GM12864 (cell line): ENCODE results near the gene MICB.
"Not testable (repeated sequence)": the region's sequence is repeated elsewhere in the genome, so short reads cannot be mapped to it uniquely, and the experiment has no call there.

Experiments
- DNase-seq: peaks from one replicate; pipeline ENCODE4 v3.0.0-alpha.2; 2011; ENCODE audit warnings: low read depth
- H3K4me3 ChIP-seq: 2 replicates; pipeline ENCODE4 v1.5.1; 2011; ENCODE audit warnings: mild to moderate bottlenecking, low read depth, low read length, control low read depth
- TF ChIP-seq, protein P1 (sequence below): IDR thresholded peaks from 2 replicates; pipeline ENCODE4 v1.5.1; 2011; ENCODE audit warnings: low read depth, mild to moderate bottlenecking, moderate library complexity, low read length, control low read depth, inconsistent platforms; ENCODE audit errors: missing control alignments

The MICB gene

DNA sequence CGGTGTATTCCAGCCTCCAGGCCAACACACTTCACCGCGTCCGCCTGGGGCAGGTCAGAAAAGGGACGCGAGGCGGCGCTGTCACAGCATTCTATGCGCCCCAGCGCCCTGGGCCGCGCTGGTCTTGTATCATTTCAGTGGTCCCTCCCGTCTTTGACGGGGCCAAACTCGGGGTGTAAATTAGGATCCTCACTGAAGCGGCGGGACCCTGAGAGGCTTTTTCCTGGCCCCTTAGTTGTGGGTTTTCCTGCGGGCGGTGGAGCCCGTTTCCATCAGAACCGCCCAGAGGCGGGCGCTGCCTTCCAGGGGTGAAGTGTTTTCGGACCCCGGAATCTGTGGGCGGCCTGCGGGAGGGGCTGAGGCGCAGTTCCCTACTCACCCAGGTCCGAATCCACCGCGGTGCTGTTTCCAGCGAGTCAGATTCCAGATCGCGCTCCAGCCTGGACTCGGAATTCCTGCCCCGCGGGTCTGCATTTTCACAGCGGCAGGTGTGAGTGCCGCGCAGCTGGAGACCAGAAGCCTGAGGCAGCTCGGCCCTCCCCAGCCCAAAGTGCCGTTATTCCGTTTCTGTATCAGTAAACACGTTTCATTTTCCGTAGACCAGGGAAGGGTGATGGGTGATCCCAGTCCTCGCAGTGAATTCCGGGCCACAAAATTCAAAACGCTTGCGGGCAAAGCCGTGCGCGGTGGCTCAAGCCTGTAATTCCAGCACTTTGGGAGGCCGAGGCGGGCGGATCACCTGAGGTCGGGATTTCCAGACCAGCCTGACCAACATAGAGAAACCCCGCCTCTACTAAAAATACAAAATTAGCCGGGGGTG is 3.9 kb upstream of the MICB start:
- DNase-seq, result no peak
- TF ChIP-seq, protein P1, sequence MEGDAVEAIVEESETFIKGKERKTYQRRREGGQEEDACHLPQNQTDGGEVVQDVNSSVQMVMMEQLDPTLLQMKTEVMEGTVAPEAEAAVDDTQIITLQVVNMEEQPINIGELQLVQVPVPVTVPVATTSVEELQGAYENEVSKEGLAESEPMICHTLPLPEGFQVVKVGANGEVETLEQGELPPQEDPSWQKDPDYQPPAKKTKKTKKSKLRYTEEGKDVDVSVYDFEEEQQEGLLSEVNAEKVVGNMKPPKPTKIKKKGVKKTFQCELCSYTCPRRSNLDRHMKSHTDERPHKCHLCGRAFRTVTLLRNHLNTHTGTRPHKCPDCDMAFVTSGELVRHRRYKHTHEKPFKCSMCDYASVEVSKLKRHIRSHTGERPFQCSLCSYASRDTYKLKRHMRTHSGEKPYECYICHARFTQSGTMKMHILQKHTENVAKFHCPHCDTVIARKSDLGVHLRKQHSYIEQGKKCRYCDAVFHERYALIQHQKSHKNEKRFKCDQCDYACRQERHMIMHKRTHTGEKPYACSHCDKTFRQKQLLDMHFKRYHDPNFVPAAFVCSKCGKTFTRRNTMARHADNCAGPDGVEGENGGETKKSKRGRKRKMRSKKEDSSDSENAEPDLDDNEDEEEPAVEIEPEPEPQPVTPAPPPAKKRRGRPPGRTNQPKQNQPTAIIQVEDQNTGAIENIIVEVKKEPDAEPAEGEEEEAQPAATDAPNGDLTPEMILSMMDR, result peak; percentile 88
- peak overlapping the region; percentile 70 for H3K4me3 ChIP-seq

DNA sequence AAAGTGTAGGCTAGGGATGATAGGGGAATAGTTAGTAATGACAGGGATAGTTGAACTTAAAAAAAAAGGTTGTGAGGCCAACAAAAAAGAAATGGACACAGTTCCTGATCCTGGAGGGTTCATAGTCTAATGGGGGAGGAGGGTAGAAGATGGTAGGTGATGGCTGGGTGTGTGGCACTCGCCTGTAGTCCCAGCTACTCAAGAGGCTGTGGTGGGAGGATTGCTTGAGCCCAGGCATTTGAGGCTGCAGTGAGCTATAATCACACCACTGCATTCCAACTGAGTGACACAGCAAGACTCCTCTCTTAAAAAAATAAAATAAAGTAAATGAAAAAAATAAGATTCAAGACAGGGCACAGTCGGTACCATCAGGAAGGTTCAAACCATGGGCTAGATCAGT is 2.4 kb upstream of the MICB start:
- peak overlapping the region; percentile 70 for H3K4me3 ChIP-seq
- TF ChIP-seq, protein P1, result no peak
- no peak for DNase-seq

DNA sequence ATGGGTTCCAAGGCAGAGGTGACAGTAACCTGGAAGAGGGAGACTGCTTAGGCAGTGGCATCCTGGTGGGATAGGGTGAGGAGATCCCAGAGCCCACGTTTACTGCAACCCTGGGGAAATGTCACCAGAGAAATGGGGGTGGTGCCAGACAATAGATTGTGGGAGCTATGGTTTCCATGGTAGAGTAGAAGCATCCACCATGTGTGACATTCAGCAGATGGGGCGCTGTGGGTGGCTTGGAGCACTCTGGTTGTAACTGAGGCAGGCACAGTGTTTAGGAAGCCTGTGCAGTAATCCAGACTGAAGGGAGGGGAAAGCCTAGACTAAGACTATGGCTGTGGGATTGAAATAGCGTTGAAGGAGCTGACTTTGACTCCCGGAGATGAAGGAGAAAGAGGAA is 1.1 kb upstream of the MICB start:
- peak overlapping the region; percentile 70 for H3K4me3 ChIP-seq
- DNase-seq, result not testable (repeated sequence)

DNA sequence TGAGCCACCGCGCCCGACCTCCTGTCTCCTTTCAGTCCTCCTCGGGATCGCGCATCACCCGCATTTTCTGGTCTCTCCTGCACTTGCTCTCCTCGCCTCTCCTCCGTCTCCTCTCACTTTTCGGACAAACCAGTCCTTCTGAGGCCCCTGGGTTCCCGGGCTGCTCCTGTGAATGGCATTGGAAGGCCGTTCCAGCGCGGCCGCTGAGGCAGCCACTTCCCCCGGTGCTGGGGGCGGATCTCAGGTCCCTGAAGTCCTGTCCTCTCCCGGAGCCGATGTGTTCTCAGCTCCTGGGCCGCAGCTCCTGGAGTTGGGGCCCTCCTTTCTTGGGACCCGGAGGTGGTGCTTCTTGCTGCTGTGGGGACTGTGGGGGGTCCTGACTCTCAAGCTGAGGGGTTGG is 803 bp downstream of the MICB start:
- H3K4me3 ChIP-seq, result peak overlapping the region; percentile 70
- TF ChIP-seq, protein P1, result no peak
- DNase-seq, result no peak

DNA sequence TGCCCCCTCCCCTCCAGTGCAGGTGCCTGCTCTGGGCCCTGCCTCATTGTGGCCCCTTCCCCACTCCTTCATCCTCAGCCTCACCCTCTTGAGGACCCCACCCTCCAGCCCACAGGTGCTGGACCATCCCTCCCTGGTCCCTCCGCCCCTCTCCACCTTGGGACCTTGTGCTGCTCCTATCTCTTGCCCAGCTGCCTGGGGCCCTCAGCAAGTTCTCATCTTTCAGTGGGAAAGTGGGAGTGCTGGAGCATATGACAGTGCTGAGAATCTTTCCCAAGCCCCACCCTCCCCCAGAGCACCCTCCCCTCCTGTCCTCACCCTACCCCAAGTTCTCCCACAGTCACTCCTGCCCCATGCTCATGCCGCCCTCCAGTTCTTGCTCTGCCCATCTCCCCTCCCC is 1.7 kb downstream of the MICB start:
- DNase-seq, H3K4me3 ChIP-seq: not testable (repeated sequence)

DNA sequence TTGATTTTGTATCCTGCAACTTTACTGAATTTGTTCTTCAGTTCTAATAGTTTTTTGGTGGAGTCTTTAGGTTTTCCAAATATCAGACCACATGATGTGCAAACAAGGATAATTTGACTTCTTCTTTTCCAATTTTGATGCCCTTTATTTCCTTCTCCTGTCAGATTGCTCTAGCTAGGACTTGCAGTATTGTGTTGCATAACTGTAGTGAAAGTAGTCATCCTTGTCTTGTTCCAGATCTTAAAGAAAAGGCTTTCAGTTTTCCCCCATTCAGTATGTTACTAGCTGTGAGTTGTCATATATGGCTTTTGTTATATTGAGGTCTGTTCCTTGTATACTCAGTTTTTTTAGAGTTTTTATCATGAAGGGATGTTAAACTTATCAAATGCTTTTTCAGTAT is 4.6 kb downstream of the MICB start:
- TF ChIP-seq, protein P1, result no peak
- no peak overlapping the region for H3K4me3 ChIP-seq
- no peak for DNase-seq

DNA sequence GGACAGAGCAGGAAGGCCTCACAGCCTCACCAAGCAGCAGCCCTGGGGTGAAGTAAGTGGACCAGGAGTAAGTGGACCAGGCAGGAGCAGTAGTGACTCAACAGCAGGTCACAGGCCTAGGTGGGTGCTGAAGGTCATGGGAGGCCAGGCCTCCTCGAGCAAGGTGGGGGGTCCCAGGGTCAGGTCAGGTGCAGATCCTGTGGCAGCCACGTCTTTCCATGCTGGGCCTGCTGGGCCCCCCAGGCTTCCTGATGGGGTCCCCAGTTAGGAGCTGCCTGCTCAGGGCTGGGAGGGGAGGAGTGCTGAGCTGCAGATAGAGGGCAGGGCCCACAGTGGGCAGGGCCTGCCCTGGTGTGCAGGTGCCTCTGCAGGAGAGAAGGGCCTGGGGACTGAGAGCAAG is 11.1 kb downstream of the MICB start:
- not testable (repeated sequence) for H3K4me3 ChIP-seq, DNase-seq

DNA sequence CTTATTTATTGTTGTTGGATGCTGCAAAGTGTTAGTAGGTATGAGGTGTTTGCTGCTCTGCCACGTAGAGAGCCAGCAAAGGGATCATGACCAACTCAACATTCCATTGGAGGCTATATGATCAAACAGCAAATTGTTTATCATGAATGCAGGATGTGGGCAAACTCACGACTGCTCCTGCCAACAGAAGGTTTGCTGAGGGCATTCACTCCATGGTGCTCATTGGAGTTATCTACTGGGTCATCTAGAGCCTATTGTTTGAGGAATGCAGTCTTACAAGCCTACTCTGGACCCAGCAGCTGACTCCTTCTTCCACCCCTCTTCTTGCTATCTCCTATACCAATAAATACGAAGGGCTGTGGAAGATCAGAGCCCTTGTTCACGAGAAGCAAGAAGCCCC is 12.1 kb downstream of the MICB start:
- DNase-seq, result no peak
- H3K4me3 ChIP-seq, result no peak overlapping the region
- TF ChIP-seq, protein P1, result no peak
